Fibroblast of gingiva (primary cell): ENCODE measurements around the gene CDC42.

Experiments used
- DNase-seq: peaks from one replicate; pipeline ENCODE4 v3.0.0-alpha.2; 2011; ENCODE audit warnings: low read depth

CDC42 gene

DNA sequence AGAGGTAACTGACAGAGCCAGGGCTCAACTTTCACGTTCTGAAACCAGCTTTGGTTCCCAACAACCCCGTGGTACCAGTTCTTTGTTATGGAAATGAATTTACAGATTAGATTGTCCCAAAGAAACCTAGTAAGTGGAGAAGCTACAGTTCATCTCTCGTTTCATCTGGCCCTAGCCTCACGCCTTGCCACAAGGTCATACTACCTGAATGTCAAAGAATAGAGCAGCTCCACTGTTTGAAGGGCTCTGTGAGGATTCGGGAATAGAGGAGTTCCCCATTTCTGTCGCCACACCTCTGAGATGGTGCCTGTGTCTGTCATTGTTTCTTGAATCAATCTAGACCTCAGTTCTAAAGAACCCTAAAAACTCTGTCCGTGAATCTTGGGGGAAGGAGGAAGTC lies 15.0 kb upstream of the CDC42 start:
- DNase-seq, result no peak

DNA sequence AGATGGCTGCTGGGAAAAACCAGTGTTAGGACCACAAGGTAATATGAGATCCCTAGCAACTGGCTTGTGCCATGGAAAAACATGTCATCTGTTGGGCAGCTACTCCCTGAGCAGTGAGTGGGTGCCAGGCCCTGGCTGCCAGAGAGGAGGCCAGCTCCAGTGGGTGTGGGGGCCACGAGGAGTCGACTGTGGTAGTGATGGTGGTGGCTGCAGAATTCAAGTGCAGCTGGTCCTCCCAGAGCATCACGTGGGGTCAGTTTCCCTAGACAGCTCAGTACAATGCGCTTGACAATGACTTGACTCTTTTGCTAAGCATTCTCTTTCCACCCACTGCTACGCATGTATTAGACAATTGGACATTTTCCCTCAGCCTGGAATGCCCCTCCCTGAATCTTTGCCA lies 14.5 kb upstream of the CDC42 start:
- DNase-seq, result peak; percentile 49

DNA sequence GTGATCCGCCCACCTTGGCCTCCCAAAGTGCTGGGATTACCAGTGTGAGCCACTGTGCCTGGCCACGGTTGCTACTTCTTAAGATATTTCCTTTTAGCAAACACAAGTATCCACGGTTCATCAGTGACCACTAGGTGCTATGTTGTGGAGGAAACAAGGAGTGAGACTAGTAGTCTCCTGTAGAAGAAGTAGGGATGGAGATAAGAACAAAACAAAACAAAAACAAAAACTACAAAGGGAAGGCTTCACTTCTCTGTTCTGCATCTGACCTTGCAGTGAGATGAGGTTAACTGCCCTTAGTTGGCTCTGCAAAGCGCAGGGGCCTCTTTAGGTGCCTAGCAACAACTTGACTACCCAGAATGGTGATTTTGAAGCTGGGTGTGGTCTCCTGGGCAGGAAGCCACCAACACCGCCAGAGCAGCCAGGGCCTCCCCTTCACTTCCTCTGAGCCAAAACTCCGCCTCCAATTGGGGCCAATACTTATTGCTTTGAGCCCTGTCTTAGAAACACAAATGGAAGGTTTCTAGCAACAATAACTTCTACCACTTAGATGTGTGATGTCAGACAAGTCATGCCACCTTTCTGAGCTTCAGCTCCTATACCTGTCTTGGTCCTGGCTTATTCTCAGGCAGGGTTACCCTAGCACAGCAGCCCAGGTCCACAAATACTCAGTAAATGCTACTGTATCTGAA lies 12.8 kb upstream of the CDC42 start:
- peak; percentile 19 for DNase-seq

DNA sequence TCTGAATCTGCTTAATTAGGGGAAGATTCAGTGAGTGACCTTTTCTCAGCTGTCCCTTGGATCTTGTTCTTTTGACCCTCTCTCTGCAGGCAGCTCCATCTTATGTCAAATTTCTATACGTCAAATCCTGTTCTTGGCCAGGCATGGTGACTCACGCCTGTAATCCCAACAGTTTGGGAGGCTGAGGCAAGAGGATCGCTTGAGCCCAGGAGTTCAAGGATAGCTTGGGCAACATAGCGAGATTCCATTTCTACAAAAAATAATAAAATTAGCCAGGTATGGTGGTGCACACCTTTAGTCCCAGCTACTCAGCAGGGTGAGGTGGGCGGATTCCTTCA lies 12.3 kb upstream of the CDC42 start:
- no peak for DNase-seq

DNA sequence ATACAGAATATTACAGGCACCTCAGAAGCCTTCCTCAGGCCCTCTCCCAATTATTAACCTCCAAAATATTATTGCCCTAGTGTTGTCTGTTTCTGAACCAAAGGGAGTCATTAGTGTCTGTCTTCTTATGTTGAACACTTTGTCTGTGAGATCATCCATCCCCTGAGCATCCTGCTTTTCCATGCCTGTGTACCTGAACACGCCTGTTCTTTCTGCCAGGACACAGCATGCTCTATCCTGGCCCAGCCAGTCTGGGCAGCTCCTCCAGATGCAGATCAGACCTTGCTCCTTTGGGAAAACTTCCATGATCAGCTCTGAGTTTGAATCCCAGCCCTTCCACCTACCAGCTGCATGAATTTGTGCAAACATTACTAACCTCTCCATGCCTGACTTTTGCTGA lies 11.0 kb upstream of the CDC42 start:
- no peak for DNase-seq

DNA sequence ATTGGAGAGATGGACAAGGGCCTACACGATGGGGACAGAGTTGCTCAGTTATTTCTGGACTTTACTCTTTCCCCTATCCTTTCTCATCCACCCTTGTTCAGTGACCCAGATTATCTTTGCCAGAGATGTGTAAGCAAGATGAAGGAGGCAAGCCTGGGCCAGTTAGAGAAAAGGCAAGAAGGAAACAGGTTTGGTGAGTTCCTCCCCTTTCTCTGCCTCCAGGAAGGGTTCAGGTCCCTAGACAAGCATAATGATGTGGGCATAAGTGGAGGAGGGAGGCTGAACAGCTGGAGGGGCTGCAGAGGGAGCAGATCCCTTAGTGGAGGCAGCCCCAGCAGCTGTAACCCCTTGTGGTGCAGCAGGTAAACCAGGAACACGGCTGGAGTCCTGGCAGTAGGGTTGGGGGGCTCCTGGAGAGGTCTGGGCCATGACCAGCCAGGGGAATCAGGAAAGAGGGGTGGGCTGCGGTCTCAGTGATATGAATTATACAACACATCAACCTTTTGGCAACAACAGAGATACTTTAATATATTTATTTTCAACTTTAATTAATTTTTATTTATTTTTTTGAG lies 9.2 kb upstream of the CDC42 start:
- DNase-seq, result no peak

DNA sequence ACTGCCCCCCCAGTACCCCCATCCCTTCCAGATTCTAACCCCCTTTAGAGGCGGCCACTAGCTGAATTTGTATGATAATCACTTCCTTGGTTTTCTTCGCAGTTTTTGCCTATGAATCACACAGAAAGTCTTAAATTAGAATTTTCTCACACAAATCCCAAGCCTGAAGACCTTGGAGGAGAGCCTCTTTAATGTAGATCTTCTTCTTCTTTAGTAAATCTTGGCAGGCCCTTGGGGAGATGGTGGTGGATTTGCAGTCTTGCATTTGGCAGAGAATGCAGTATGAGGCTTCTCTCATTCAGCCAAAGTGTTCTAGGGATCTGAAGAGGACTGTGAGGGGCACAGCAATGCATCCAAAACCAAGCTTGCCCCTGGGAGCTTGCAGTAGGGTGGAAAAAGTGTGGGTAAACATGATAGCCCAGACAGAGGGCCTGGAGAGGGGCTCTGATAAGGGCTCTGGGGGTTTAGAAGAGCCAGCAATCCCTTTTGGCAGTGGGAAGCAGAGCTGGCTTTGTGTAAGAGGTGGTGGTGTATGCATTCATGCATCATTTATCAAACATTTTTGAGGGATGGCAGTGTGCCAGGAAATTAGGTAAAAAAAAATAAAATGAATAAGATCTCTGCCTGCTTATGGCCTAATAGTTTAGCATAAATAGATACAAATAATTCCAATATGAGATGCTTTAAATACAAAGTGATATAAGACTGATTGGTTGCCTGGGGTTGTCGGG lies 7.7 kb upstream of the CDC42 start:
- peak; percentile 73 for DNase-seq

DNA sequence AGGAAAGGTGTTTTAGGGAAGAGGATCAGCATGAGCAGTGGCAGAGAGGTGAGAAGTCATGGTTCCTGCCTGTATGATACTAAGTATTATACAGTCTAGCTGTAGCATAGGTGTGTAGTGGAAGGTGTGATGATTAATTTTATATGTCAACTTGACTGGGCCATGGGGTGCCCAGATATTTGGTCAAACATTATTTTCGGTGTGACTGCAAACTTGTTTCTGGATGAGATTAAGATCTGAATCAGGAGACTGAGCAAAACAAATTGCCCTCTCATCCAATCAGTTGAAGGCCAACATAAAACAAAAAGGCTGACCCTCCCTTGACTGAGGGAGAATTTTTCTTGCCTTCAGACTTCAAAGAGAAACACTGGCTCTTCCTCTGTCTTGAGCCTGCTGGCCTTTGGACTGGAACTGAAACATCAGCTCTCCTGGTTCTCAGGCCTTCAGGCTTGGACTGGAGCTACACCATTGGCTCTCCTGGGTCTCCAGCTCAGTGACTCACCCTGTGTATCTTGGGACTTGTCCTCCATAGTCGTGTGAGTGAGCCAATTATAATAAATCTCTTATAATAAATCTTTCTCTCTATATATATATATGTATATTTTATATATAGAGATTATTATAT lies 6.8 kb upstream of the CDC42 start:
- DNase-seq, result no peak

DNA sequence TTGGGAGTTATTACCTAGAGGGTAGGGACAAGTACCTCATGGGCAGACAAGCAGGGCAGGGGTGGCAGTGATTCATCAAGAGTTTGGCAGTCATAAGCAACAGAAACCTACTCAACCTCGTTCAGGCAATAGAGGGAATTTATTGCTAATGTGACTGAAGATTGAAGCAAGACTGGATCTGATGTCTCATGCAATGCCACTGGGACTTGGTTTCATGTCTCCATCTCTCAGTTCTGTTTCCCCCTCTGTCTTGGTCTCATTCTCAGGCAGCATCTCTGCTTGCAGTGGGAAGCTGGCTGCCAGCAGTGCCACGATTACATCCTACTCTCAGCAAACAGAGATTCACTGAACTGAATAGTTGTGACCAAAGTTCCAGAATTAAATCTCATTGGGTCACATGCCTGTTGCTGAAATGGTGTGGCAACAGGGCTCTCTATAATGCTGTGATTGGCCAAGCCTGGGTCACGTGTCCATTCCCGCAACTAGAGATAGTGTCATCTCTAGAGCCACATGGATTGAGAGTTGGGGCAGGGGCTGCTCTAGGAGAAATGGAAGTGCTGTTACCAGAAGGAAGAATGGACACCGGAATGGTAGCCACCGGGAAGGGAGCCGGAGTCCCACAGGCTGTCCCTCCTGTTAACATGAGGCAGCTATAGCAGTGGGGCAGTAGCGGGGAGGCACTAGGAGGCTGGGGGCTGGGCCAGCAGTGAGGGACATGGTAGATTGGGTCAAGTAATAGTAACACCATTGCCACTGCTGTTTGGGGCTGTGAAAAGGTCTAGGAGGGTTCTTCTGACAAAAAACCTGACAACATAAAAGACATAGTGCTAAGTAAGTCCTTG lies 3.9 kb upstream of the CDC42 start:
- DNase-seq, result peak; percentile 65

DNA sequence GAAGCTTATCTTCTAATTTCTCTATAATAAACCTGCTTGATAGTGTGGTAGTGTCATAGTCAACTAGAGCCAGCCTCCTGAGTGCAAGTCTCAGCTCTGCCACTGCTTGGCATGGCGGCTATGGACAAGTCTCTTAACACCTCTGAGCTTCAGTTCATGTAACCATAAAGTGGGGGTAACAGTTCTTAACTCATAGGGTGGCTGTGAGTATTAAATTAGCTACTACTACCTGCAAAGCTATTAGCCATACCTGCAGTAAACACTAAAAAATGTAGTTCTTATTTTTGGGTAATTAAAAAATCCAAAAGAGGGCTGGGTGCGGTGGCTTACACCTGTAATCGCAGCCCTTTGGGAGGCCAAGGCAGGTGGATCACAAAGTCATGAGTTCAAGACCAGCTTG lies 2.2 kb upstream of the CDC42 start:
- no peak for DNase-seq

DNA sequence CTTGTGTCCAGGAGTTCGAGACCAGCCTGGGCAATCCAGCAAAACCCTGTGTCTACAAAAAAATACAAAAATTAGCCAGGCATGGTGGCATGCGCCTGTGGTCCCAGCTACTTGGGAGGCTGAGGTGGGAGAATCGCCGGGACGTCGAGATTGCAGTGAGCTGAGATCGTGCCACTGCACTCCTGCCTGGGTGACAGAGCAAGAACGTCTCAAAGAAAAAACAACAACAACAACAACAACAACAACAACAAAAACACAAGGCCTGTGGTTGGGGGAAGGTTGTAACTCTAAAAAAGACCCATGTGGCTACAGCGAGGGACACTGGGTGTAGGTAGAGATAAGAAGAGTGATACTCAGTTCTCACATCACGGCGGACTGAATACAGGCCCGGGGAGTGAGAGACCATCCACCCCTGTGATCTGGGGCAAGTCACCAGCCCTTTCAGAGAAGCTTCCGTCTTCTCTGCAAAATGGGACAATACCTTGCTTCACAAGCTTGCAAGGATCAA lies 848 bp upstream of the CDC42 start:
- DNase-seq, result no peak

DNA sequence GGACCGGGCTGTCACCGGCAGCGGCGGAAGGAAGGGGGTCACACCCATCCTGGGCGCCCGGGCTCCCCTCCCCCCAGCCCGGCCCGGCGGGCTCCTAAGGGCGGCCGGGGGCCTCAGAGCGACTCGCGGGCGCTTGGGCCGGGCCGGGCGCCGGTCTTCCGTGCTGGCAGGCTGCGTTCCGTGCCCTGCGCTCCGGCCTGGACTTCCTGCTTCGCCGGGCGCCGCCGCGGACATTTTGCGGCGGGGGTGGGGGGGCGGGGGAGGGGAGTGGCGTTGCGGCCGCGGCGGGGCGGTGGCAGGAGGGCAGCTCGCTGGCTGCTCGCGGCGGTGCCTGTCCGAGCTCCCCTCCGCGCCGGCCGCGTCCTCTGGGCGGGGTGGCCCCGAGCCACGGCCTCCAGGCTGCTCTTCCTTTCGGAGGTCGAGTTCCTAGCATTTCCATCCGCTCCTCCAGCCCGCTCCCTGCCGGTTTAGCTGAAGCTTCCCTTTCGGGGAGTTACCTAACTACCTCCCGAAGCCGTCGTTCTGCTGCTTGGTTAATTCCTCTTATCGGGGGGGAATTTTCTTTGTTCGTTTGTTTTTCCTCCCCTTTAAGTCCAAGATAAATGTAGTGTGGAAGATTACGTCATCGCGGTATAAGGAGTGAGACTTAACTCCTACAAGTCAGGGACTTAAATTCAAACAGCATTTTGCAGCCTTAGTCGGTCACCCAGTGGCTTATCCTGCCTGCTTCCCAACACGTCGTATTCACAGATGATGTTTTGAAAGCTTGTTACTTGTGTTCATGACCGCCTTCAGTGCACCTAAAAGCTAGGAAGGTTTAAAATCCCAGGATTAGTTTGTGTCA lies 730 bp downstream of the CDC42 start:
- peak; percentile 62 for DNase-seq

DNA sequence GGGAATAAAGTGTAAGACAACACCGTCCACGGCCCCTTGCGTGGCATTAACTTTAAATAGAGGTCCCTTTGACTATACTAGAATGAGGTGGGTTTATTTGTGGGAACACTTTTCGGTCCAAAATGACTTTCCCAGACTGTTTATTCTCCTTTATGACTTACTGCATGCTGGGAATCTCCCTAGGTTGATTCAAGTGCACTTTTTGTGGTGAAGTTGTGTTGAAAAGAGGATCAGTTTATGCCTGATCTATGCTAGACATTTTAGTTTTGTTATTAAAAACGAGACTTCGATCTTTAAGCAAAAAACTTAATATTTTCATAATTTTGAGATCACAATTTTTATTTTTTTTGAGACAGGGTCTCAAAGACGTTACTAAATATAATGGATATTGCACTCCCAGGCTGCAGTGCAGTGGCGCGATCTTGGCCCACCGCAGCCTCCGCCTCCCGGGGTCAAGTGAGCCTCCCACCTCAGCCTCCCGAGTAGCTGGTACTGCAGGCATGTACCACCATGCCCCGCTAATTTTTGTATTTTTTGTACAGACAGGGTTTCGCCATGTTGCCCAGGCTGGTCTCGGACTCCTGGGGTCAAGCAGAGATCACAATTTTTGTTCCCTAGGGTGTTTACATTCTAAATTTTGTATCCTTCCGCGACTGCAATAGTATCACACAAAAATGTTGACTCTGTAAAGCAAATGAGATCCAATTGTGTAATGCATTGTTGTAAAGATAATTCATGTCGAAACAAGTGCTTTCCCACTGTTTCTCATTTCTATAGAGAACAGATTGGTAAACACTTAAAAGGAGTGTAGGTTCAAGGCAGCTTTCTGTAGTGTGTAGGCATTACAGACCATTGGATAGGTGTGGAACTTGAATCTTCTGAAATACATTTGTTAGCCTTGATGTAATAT lies 1.6 kb downstream of the CDC42 start:
- peak; percentile 33 for DNase-seq

DNA sequence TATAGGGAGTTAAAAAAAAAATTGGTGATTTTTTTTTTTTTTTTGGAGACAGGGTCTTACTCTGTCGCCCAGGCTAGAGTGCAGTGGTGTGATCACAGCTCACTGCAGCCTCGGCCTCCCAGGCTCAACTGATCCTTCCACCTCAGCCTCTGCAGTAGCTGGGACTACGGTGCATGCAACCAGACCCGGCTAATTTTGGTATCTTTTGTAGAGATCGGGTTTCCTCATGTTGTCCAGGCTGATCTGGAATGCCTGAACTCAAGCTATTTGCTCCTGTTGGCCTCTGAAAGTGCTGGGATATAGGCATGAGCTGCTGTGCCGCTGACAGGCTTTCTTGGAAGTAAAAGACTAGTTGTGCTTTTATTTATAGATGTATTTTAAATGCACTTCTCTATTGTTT lies 3.0 kb downstream of the CDC42 start:
- DNase-seq, result no peak

DNA sequence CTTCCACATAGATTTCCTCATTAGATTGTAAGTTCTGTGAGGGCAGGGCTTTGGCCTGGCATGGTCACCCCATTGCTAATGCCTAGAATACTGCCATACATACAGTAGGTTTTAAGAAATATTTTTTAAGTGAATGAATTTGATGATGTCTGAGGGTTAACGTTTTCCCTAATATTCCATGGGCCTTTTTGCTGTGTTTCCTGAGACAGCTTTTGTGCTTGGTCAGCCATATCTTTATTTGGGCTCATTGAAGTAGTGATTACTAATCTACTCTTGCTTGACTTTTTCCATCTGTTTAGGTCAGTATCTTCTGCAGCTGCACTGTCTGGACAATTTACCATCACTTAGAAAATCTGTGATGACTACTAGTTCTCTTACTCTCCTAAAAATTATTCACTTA lies 3.5 kb downstream of the CDC42 start:
- DNase-seq, result no peak

DNA sequence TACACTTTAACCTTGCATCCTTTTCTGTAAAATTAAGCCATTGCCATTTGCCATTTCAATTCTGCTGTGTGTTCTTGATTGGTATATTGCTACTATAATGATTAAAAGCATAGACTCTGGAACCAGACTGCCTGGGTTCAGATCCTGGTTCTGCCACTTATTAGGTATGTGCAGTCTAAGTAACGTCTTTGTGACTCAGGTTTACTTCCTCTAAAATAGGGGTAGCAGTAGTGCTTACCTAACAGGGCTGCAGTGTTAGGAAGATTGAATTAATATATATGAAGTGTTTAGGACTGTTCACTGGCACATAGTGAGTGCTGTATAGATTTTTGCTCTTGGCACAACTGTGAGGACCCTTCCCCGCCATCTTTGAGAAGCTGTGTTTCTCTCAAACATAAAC lies 4.4 kb downstream of the CDC42 start:
- no peak for DNase-seq

DNA sequence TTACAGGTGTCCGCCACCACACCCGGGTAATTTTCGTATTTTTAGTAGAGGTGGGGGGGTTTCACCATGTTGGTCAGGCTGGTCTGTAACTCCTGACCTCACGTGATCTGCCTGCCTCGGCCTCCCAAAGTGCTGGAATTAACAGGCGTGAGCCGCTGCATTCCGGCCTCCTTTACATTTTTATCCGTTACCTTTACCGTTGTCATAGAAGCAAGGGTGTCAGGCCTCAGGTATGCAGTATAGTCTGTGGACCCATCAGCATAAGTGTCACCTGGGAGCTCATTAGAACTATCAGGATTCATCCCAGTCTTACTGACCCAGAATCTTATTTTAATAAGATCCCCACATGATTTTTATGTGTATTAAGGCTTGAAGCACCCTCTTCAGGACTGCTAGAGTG lies 5.4 kb downstream of the CDC42 start:
- DNase-seq, result no peak

DNA sequence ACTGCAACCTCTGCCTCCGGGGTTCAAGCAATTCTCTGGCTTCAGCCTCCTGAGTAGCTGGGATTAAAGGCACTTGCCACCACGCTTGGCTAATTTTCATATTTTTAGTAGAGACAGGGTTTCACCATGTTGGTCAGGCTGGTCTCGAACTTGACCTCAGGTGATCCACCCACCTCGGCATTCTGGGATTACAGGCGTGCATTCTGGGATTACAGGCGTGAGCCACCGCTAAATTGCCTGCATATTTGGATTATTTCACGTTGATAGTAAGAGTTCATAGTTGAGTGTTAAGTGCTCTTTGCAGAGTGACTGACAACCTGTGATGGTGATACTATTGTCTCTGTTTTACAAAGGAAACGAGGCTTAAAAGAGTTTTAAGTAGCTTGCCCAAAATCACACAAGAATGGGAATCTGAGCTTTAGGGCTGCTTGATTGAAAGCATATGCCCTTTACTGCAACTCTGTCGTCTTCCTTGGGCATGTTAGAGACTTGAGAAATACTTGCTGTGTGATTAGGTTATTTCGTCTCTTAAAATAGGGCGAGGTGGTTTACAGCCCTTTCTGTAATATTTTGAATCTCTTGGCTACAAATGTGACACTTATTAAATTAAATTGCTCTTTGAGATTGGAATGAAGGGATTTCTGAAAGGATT lies 12.4 kb downstream of the CDC42 start:
- DNase-seq, result peak; percentile 73

DNA sequence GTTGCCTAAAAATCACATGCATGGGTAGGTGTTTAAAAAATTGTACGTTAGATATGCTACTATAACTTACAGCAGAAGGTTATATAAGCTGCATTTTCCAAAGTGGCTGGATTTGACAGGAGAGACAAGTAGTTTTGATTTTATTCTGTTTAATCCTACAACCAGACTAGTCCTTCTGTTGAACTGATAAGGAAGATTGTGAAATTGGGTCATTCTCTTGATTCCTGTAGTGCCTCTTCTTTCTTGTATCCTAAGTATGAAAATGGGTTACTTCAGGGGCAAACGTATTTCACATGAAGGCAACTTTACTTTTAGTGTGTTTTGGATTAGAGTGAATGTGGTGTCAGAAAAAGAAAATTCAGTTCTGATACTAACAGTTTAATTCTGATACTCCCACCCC lies 19.0 kb downstream of the CDC42 start:
- DNase-seq, result no peak

DNA sequence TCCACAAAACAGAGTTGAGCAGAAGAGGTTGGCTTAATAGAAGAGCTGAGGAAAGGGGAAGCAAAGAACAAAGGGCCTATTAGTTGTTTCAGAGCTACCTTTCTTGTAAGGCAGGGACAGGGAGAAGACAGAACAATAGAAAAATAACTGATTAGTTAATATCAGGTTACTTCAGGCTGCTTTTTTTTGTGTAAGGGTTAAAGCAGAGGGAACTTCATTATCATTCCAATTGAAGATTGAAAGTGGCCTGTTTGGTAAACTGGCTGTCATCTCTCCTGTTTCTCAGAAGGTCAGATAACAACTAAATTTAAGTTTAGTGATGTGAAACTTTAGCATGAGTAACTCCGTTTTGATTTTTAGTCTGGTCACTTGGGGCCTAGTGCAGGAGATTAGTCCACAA lies 22.3 kb downstream of the CDC42 start:
- no peak for DNase-seq
